Measurements from ENCODE around the gene CHMP1B. TPM values are rescaled to one million over a fixed set of nuclear protein-coding genes. Genes with fewer than 3 reads are reported as not detected.

Gene CHMP1B
- total RNA-seq, 1 experiment from 2014 or later: 38.7 TPM

DNA sequence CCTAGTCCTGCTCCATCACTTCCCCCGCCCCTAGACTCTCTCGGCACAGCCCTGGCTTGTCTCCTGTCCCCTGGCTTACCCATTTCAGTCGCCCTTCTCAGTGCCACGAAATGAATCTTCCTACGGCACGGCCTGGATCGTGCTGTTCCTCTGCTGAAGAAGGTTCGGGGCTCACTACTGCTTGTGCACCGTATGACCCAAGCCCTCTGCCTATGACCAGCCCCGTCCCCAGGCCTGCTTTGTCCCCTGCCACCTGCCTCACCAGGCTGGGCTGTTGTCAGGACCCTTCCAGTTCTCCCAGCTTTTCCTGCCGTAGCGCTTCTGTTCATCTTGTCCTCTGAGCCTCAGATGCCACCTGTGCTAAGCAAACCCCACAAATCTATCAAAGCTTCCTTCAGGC is 13.9 kb downstream of the CHMP1B start:
- H3K27ac Mint-ChIP-seq: peak overlapping the region in 2 of 3 experiments; percentile 30 to 78; a peak in 5 of 7 replicates
- H3K23ac ChIP-seq (ENCODE audit: insufficient read length, low read depth, low read length): no peak overlapping the region
- no peak overlapping the region for H3K4ac ChIP-seq (ENCODE audit: low read depth, low read length)

More for the DNA sequence above, 13.9 kb downstream of the CHMP1B start:
- no peaks in the 10 kb centered on the region for H3K27me3 ChIP-seq (ENCODE audit: insufficient read depth, low read length)
- H4K20me1 ChIP-seq (ENCODE audit: control insufficient read depth, insufficient read depth, insufficient read length): no peaks in the 10 kb centered on the region
- H3K23me2 ChIP-seq (ENCODE audit: insufficient read length, low read depth, low read length, poor library complexity, severe bottlenecking): no peaks in the 10 kb centered on the region
- H3K79me2 ChIP-seq (ENCODE audit: insufficient read depth, low read length): no peaks in the 10 kb centered on the region
- H4K8ac ChIP-seq (replicated peaks; ENCODE audit: insufficient read length, low read depth, low read length): no peak overlapping the region
- peaks cover 4% of the 10 kb centered on the region for H3K4me1 ChIP-seq (ENCODE audit: insufficient read depth, low read length)
- no peak overlapping the region for H2AK5ac ChIP-seq (ENCODE audit: insufficient read length, low read length)
- H3K4me2 ChIP-seq (ENCODE audit: insufficient read depth, insufficient read length, low read length): no peak overlapping the region
- no peak overlapping the region for H4K91ac ChIP-seq (ENCODE audit: insufficient read length, low read depth, low read length)
- H3K4me3 Mint-ChIP-seq: no peak overlapping the region; a peak in 1 of 5 replicates
- peaks cover 7 to 10% of the 10 kb centered on the region in 2 experiments for H3K4me1 Mint-ChIP-seq
- no peak overlapping the region for H3K27ac ChIP-seq (ENCODE audit: insufficient read length, low read depth, low read length)
- H2BK5ac ChIP-seq (ENCODE audit: insufficient read length, low read length): no peak overlapping the region
- peaks cover 8 to 25% (median 13%) of the 10 kb centered on the region in 3 experiments; a peak in 6 of 7 replicates for H3K36me3 Mint-ChIP-seq (ENCODE audit: insufficient read depth in 1 of 3, low read depth in 3 of 3)
- no peak overlapping the region for H2BK20ac ChIP-seq (ENCODE audit: low read depth, low read length, poor library complexity, severe bottlenecking)
- no peak overlapping the region for H2BK120ac ChIP-seq (ENCODE audit: low read depth, low read length, poor library complexity, severe bottlenecking)
- H3K79me1 ChIP-seq (ENCODE audit: insufficient read depth, low read depth, low read length, poor library complexity, severe bottlenecking): no peaks in the 10 kb centered on the region
- TF ChIP-seq, protein P1, sequence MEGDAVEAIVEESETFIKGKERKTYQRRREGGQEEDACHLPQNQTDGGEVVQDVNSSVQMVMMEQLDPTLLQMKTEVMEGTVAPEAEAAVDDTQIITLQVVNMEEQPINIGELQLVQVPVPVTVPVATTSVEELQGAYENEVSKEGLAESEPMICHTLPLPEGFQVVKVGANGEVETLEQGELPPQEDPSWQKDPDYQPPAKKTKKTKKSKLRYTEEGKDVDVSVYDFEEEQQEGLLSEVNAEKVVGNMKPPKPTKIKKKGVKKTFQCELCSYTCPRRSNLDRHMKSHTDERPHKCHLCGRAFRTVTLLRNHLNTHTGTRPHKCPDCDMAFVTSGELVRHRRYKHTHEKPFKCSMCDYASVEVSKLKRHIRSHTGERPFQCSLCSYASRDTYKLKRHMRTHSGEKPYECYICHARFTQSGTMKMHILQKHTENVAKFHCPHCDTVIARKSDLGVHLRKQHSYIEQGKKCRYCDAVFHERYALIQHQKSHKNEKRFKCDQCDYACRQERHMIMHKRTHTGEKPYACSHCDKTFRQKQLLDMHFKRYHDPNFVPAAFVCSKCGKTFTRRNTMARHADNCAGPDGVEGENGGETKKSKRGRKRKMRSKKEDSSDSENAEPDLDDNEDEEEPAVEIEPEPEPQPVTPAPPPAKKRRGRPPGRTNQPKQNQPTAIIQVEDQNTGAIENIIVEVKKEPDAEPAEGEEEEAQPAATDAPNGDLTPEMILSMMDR (conservative IDR thresholded peaks at IDR 0.05): no peak
- H3K9me3 Mint-ChIP-seq: no peaks in the 10 kb centered on the region
- H3K27me3 Mint-ChIP-seq (ENCODE audit: low read depth): no peaks in the 10 kb centered on the region
- H3T11ph ChIP-seq (ENCODE audit: low read length): no peak overlapping the region
- H3K18ac ChIP-seq (ENCODE audit: insufficient read length, low read depth, low read length): no peak overlapping the region
- no peak overlapping the region for H3K56ac ChIP-seq (ENCODE audit: insufficient read length, low read depth, low read length)
- no peak overlapping the region for H3K9ac ChIP-seq (ENCODE audit: extremely low read depth, insufficient read length, low read length)
- H4K5ac ChIP-seq (ENCODE audit: insufficient read length, low read depth, low read length): no peak overlapping the region
- 0 out of 2 replicates have a peak overlapping the region, but pooled peaks have one; percentile 22 for H3K14ac ChIP-seq (ENCODE audit: insufficient read depth, low read length)
- no CpG with 5 or more reads among the region's 12 CpGs for WGBS (ENCODE audit: extremely low coverage, insufficient read length, low lambda C conversion rate)
- no peak overlapping the region for H2BK15ac ChIP-seq (ENCODE audit: low read depth, low read length)
- no peak overlapping the region for H2BK12ac ChIP-seq (ENCODE audit: insufficient read length, low read depth, low read length)
- no peaks in the 10 kb centered on the region for H3K9me3 ChIP-seq (ENCODE audit: control insufficient read depth, low read depth, low read length)
- DNase-seq: no peak
- H2AFZ ChIP-seq (ENCODE audit: low read length): no peak overlapping the region
